Activated T-cell treated with anti-CD3 and anti-CD28 coated beads, Interleukin-2, amount 50 U/mL, for 72 hours (primary cell): Measurements from ENCODE around the gene TOP3A. TPM values are rescaled to one million over a fixed set of nuclear protein-coding genes. Genes with fewer than 3 reads are reported as not detected.

Experiments
- ATAC-seq, 2 donors: fragments of 150-1000 bp; cut with Tn5 transposase; replicated peaks in 1 of 2; 2 replicates each; pipeline ENCODE4 v1.10.0; 2021; ENCODE audit warnings: moderate library complexity in 2 of 2, mild to moderate bottlenecking in 1 of 2
- DNase-seq, 2 donors: peaks; one replicate each; pipeline ENCODE4 v3.0.0; 2021 to 2022; ENCODE audit warnings: mixed read lengths in 1 of 2
- H3K27ac Mint-ChIP-seq: one replicate; pipeline ENCODE4 v1.8.0; 2022; ENCODE audit warnings: mild to moderate bottlenecking, moderate library complexity, mixed read lengths
- H3K27me3 Mint-ChIP-seq: one replicate; pipeline ENCODE4 v1.8.0; 2022; ENCODE audit warnings: low read depth, mixed read lengths
- H3K36me3 Mint-ChIP-seq, 2 donors: one replicate each; pipeline ENCODE4 v1.8.0; 2022; ENCODE audit warnings: mixed read lengths in 2 of 2, mild to moderate bottlenecking in 1 of 2; ENCODE audit not compliant: insufficient read depth in 2 of 2
- H3K4me1 Mint-ChIP-seq: one replicate; pipeline ENCODE4 v1.8.0; 2022; ENCODE audit warnings: low read depth, mixed read lengths
- H3K4me3 Mint-ChIP-seq, 2 donors: one replicate each; pipeline ENCODE4 v1.8.0; 2022; ENCODE audit warnings: mild to moderate bottlenecking in 2 of 2, mixed read lengths in 2 of 2, moderate library complexity in 2 of 2
- H3K9me3 Mint-ChIP-seq, 2 donors: one replicate each; pipeline ENCODE4 v1.8.0; 2022; ENCODE audit warnings: mixed read lengths in 2 of 2
- total RNA-seq, 2 donors: library from RNA; stranded (reverse); gene quantifications; one replicate each; pipeline ENCODE4 v1.2.3, GENCODE V29; 2022

TOP3A gene
- total RNA-seq, 2 donors from 2014 or later, result 72.0 to 90.6 TPM

DNA sequence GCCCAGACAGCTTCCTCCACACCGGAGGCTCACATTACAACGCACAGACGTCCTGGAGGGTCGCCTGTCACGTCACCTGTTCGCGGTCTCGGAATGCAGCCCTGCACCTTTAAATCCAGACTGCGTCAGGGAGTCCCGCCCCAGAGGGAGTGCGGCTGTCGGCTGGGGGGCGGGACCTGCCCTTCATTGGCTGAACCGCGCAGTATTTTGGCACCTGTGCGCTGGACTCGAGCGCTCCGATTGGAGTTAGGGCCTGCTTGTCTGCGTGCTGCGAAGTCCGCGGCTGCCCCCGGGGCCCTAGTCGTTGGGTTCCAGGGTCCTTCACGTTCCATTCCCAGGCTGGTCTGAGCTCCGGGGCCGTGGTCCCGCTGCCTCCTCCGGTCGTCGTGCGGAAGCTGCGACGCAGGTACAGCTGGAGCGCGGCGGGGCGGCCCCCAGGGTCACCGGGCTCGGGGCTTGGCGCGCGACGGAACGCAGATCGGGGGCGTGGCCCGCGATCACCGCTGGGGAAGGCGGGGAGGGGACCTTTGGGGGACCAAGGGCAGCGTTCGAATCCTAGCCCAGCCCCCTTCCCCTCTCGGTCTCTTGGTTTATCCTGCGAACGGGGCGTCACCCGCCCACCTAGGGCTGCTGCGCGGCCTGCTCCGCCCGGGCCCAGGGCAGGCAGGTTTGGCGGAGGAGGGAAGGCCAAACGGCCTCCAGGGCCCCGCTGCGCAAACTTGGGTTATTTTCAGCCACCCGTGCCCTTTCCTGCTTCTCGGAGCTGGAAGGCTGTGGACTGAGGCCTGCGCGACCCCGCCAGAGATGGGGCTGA is 54.3 kb downstream of the TOP3A start, which contains the start of gene MIEF2:
Gene MIEF2, plus strand, starts transcription at position 331 of the 814 bp plus-strand sequence. CDS start 2,059 bp downstream, outside the sequence.
- DNase-seq (peak; percentile 93 to 96), ATAC-seq (peak; percentile 85 to 89)
- Mint-ChIP-seq H3K9me3 (no peaks in the 10 kb centered on the region), H3K27me3 (no peaks in the 10 kb centered on the region), H3K4me1 (peaks cover 36% of the 10 kb centered on the region), H3K4me3 (peak within 1 kb of the TSS; percentile 85 to 91), H3K27ac (peak within 1 kb of the TSS; percentile 67), H3K36me3 (peaks cover 0 to 3% of the 10 kb centered on the region in 2 donors)

DNA sequence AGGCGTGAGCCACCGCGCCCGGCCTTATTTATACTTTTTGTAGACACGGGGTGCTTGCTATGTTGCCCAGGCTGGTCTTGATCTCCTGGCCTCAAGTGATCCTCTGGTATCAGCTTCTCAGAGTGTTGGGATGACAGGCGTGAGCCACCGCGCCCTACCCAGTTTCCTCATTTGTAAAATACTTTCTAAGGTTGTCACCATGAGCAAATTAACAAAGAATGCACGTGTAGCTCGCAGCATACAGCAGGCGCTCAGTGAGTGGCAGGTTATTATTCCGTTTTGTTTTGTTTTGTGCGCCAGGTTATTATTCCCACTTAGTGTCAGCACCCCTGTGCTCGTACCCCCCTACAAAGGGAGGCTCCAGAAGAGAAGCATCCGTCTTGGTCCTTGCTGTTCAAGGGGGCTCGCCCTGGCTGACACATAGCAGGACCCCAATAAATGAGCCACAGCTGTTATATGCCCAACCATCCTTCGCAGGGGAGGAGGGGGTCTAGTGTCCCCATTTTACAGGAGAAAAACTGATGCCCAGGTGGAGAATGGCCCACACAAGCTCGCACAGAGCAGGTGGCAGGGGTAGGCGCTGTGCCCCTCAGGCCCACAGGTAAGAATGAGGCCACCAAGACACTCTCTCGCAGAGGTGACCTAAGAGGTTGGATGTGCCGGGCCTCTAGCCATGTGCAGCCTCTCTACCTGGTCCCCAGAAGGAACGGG is 55.0 kb downstream of the TOP3A start:
- peak overlapping the region; percentile 85 to 91 for H3K4me3 Mint-ChIP-seq
- DNase-seq (no peak), ATAC-seq (no peak)
- H3K27ac Mint-ChIP-seq, result peak overlapping the region; percentile 67
- peaks cover 36% of the 10 kb centered on the region for H3K4me1 Mint-ChIP-seq
- no peaks in the 10 kb centered on the region for H3K27me3 Mint-ChIP-seq
- no peaks in the 10 kb centered on the region for H3K9me3 Mint-ChIP-seq
- H3K36me3 Mint-ChIP-seq, result peaks cover 0 to 3% of the 10 kb centered on the region in 2 donors

GRCh38 chr17:18258356-18259038 is 56.3 kb downstream of the TOP3A start, which contains the start of gene FLII:
TSS of gene FLII (minus strand) at chr17:18258738. CDS start at chr17:18258690, 48 bp downstream.
- Mint-ChIP-seq H3K4me1 (peaks cover 36% of the 10 kb centered on the region), H3K27me3 (no peaks in the 10 kb centered on the region), H3K4me3 (peak within 1 kb of the TSS; percentile 92 to 95), H3K36me3 (peaks cover 0 to 5% of the 10 kb centered on the region in 2 donors), H3K27ac (peak within 1 kb of the TSS; percentile 88), H3K9me3 (no peaks in the 10 kb centered on the region)
- DNase-seq (peak; percentile 54 to 59), ATAC-seq (peak; percentile 35 to 38)

- Mint-ChIP-seq H3K27ac (peak overlapping the region; percentile 88), H3K4me1 (peaks cover 36% of the 10 kb centered on the region), H3K27me3 (no peaks in the 10 kb centered on the region), H3K36me3 (peaks cover 0 to 6% of the 10 kb centered on the region in 2 donors), H3K4me3 (peak overlapping the region; percentile 92 to 95), H3K9me3 (no peaks in the 10 kb centered on the region)
- DNase-seq (peak; percentile 74 to 79), ATAC-seq (peak; percentile 56 to 59)
Observed at GRCh38 chr17:18257982-18258355, 56.8 kb downstream of the TOP3A start.

- ATAC-seq, result peak in 1 of 2 donors; percentile 2
- H3K4me1 Mint-ChIP-seq, result peaks cover 36% of the 10 kb centered on the region
Observed at GRCh38 chr17:18257268-18257981, 57.4 kb downstream of the TOP3A start.

DNA sequence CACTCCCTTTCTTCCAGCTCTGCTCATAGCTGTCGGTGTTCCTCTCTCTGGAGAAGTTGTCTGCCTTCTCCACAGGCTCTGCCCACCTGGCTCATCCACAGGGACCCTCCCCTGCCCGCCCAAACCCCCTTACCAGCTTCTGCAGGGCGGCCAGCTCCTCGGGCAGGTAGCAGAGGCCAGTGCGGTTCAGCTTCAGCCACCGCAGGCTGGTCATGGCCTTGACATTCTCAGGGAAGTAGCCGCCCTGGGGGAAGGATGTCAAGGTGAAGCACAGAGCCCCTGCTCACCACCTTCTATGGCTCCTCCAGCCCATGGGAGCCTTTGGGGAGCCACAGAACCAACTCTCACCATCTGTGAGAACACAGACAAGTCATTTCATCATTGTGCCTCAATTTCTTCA is 58.0 kb downstream of the TOP3A start:
- peaks cover 0 to 10% of the 10 kb centered on the region in 2 donors for H3K36me3 Mint-ChIP-seq

More at GRCh38 chr17:18257268-18257981, 57.4 kb downstream of the TOP3A start:
- Mint-ChIP-seq H3K9me3 (no peaks in the 10 kb centered on the region), H3K27ac (peak overlapping the region; percentile 88), H3K27me3 (no peaks in the 10 kb centered on the region), H3K4me3 (peak overlapping the region; percentile 92 to 95), H3K36me3 (peaks cover 0 to 10% of the 10 kb centered on the region in 2 donors)
- DNase-seq, result peak in 1 of 2 donors; percentile 20

DNA sequence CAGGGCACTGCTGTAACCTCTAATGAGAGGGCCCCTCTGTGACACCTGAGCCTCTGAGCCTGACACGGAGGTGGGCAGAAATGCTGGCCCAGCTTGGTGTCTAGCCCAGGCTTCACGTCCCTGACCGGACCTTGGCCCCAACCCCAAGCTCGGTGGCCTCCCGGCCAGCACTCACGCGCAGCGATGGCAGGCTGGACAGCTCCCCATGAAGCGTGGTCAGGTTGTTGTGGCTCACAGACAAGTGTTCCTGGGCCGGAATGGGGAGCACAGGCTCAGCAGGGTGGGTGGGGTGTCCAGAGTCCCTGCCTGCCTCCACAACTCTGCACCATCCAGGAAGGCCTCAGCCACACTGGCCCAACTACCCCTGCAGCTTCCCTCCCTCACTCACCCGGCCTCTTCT is 58.4 kb downstream of the TOP3A start:
- H3K4me3 Mint-ChIP-seq, result no peak overlapping the region
- H3K27me3 Mint-ChIP-seq, result no peaks in the 10 kb centered on the region
- ATAC-seq, result no peak
- DNase-seq, result no peak
- H3K36me3 Mint-ChIP-seq, result peaks cover 0 to 10% of the 10 kb centered on the region in 2 donors
- H3K4me1 Mint-ChIP-seq, result peaks cover 28% of the 10 kb centered on the region
- no peaks in the 10 kb centered on the region for H3K9me3 Mint-ChIP-seq
- peak overlapping the region; percentile 28 for H3K27ac Mint-ChIP-seq

More for the DNA sequence above, 58.0 kb downstream of the TOP3A start:
- H3K9me3 Mint-ChIP-seq, result no peaks in the 10 kb centered on the region
- H3K4me3 Mint-ChIP-seq, result peak overlapping the region; percentile 92 to 95
- DNase-seq (no peak), ATAC-seq (no peak)
- H3K27ac Mint-ChIP-seq, result peak overlapping the region; percentile 33
- peaks cover 32% of the 10 kb centered on the region for H3K4me1 Mint-ChIP-seq
- no peaks in the 10 kb centered on the region for H3K27me3 Mint-ChIP-seq

GRCh38 chr17:18254888-18255649 is 59.7 kb downstream of the TOP3A start:
- Mint-ChIP-seq H3K9me3 (no peaks in the 10 kb centered on the region), H3K27ac (no peak overlapping the region), H3K4me3 (no peak overlapping the region), H3K27me3 (no peaks in the 10 kb centered on the region), H3K4me1 (peaks cover 25% of the 10 kb centered on the region), H3K36me3 (peaks cover 0 to 10% of the 10 kb centered on the region in 2 donors)
- ATAC-seq (no peak), DNase-seq (no peak)

DNA sequence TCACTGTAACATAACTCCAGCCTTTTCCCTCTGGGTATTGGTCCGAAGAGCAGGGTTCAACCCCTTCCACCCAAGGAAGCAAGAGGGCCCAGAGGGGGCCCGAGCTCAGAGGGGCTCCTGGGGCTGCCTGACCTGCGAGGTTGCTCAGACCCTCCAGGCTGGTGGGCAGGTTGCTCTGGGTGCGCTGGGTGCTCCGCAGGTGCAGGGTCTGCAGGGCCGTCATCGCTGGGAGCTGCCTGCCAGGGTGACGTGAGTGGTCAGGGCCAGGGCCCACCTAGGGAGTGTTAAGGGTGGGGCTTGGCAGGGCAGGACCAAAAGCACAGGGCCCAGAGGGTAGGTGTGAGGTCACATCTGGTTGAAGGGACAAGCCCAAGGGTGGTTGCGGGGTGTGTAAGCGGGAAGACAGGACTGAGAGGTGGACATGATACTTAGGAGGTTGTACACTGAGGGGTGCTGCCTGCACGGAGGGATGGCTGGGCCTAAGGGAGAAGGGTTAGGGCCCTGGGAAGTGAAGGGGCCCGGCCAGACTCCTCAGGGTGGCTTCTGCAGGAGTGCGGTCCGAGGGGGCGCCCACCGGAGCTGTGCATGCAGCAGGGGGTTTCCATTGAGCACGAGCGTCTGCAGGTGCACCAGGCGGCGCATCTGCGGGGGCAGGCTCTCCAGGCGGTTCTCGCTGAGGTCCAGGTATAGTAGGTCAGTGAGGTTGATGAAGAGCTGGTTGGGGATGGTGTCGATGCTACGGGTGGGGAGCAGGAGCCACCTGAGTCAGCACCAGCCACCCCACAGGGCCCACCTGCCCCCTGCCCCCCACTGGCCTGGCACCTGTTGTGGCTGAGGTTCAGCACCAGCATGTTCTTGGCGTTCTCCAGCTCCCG is 60.6 kb downstream of the TOP3A start:
- H3K4me1 Mint-ChIP-seq, result peaks cover 18% of the 10 kb centered on the region
- DNase-seq (no peak), ATAC-seq (no peak)
- H3K9me3 Mint-ChIP-seq, result no peaks in the 10 kb centered on the region
- no peak overlapping the region for H3K27ac Mint-ChIP-seq
- no peaks in the 10 kb centered on the region for H3K27me3 Mint-ChIP-seq
- peaks cover 2 to 10% of the 10 kb centered on the region in 2 donors for H3K36me3 Mint-ChIP-seq
- no peak overlapping the region for H3K4me3 Mint-ChIP-seq

GRCh38 chr17:18253187-18253884 is 61.5 kb downstream of the TOP3A start:
- no peak overlapping the region for H3K27ac Mint-ChIP-seq
- no peaks in the 10 kb centered on the region for H3K9me3 Mint-ChIP-seq
- H3K4me3 Mint-ChIP-seq, result no peak overlapping the region
- no peaks in the 10 kb centered on the region for H3K27me3 Mint-ChIP-seq
- H3K36me3 Mint-ChIP-seq, result peaks cover 2 to 10% of the 10 kb centered on the region in 2 donors
- H3K4me1 Mint-ChIP-seq, result peaks cover 18% of the 10 kb centered on the region
- DNase-seq, result no peak
- ATAC-seq, result no peak

DNA sequence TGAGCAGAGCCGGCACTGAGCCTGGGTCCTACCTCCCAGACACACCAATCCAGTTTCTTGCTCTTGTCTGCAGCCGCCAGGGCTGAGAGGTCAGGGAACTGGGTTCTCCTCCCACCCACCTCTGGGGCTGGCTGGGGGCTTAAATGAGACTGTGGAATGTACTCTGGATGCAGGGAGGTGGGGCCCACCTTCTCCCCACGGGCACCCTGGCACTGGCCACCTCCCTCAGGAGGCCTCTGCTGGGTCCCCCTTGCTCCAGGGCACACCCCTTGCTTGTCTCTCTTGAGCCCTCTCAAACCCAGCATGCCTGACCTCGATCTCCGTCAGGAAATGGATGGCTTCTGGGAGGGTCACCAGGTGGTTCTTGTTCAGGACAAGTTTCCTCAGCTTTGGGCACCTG is 62.6 kb downstream of the TOP3A start:
- Mint-ChIP-seq H3K4me1 (peaks cover 9% of the 10 kb centered on the region), H3K36me3 (peaks cover 3 to 10% of the 10 kb centered on the region in 2 donors), H3K27ac (no peak overlapping the region), H3K9me3 (no peaks in the 10 kb centered on the region), H3K4me3 (no peak overlapping the region), H3K27me3 (no peaks in the 10 kb centered on the region)
- ATAC-seq (no peak), DNase-seq (no peak)
